ENCODE results near the gene ADGRL1. TPM values are rescaled to one million over a fixed set of nuclear protein-coding genes. Genes with fewer than 3 reads are reported as not detected.

Gene ADGRL1
- total RNA-seq, 1 experiment from 2014 or later = 6.2 TPM

- DNase-seq (ENCODE audit: extremely low read depth, low read depth) = no peak
Measured at GRCh38 chr19:14164724-14165493, 41.1 kb downstream of the ADGRL1 start.

GRCh38 chr19:14164082-14164481, 41.9 kb downstream of the ADGRL1 start:
- DNase-seq (ENCODE audit: extremely low read depth, low read depth) = no peak

GRCh38 chr19:14162871-14163297, 43.1 kb downstream of the ADGRL1 start:
- no peak for DNase-seq (ENCODE audit: extremely low read depth, low read depth)

- no peak for DNase-seq (ENCODE audit: extremely low read depth, low read depth)
Measured at GRCh38 chr19:14161305-14161704, 44.7 kb downstream of the ADGRL1 start.

DNA sequence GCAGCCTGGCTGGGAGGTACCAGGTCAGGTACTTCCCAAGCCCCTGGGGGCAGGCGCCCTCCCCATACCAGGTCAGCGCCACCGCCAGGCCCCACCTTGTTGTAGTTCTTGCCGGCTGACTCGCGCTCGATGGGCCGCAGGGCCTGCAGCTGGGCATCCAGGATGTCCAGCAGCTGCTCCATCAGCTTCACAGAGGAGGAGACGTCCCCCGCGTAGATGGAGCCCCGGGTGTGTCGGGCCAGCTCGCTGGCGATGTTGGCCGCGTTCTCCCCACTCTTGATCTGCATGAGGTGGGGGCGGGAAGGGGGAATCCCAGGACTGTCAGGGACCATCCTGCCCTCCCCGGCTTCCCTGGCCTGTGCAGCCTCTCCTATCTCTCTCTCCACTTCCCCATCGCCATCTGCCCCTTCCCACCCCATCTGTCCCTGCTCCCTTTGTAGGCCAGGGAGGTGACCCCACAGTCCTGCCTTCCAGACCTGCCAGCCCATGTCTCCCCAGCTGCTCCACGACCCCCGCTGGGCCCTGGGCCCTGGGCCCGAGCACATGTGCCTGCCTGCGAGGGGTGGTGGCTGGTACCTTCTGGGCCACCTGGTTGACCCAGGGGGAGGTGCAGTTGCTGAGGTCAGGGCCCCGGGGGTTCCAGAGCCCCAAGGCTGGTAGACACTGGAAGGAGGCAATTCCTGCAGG, 45.8 kb downstream of the ADGRL1 start:
- DNase-seq (ENCODE audit: extremely low read depth, low read depth) = no peak

DNA sequence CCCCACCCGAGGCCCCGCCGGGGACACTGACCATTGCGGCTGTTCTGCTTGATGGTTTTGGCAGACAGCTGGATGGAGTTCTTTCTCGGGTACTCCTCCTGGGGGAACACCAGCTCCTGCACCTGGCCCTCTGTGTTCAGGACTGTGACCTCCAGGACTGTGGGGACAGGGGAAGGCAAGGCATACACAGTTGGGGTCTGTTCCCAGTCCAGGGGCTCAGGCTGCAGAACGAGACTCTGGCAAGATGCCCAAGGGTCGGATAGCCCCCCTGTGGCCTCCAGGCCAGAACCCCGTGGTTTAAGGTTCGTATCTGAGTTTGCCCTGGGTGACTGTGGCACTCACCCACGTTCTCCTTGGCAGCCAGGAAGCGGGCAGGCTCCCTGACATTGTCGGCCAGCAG, 46.9 kb downstream of the ADGRL1 start:
- DNase-seq (ENCODE audit: extremely low read depth, low read depth) = no peak

GRCh38 chr19:14158276-14159023, 47.5 kb downstream of the ADGRL1 start:
- no peak for DNase-seq (ENCODE audit: extremely low read depth, low read depth)

GRCh38 chr19:14156971-14157717, 48.8 kb downstream of the ADGRL1 start:
- DNase-seq (ENCODE audit: extremely low read depth, low read depth) = no peak

- DNase-seq (ENCODE audit: extremely low read depth, low read depth) = no peak
Measured at GRCh38 chr19:14156122-14156521, 49.8 kb downstream of the ADGRL1 start.

DNA sequence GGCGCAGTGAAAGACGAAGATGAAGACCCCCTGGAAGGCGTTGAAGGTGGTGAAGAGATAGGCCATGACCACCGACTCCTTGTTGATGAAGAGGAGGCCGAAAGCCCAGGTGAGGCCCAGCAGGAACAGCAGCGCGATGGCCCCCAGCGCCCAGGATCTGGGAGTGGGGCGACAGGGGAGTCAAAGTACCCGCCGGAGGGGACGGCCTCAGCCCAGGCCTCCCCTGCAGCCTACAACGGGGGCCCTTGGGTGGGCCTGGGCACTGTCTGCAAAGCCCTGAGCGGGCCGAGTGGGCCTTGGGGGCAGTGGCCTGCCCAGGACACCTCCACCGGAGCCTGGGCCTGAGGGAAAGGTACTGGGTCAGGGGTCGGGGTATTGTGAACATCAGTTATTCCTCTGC, 50.6 kb downstream of the ADGRL1 start:
- no peak for DNase-seq (ENCODE audit: extremely low read depth, low read depth)

GRCh38 chr19:14152713-14153112, 53.3 kb downstream of the ADGRL1 start:
- no peak for DNase-seq (ENCODE audit: extremely low read depth, low read depth)

GRCh38 chr19:14150770-14151661, 55.0 kb downstream of the ADGRL1 start:
- no peak for DNase-seq (ENCODE audit: extremely low read depth, low read depth)

DNA sequence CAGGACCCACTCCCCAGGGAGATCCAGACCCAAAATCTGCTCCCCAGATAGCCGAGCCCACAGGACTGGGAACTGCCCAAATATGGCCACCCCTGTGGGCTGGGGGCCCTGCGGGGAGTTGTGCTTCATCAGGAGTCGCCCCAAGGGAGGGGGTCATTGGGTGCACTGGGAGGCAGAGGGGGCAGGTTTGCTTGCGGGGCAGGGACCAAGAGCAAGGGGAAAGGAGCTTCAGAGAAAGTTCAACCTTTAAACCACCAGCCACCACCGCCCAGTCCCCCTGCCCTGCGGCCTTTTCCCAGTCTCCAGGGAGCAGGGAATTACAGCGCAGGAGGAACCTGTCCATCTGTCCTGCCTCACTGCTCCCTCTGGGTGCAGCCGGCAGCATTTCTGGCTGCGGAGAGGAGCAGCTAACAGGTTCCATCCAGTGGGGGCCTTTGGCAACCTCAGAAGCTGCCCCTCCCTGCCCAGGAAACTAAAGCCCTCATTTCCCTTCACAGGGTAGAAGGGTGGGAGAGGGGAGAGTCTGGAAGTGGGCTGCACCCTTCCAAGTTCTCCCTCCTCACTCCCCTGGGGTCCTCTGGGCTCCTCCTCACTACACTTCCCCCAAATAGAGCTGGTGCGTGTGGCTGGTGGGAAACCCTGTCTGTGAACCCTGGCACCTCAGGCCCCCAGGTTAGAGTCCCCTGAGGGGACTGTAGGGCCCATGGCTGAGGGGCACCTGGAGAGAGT, 55.8 kb downstream of the ADGRL1 start:
- no peak for DNase-seq (ENCODE audit: extremely low read depth, low read depth)

- DNase-seq (ENCODE audit: extremely low read depth, low read depth) = no peak
Measured at GRCh38 chr19:14149509-14149994, 56.4 kb downstream of the ADGRL1 start.

DNA sequence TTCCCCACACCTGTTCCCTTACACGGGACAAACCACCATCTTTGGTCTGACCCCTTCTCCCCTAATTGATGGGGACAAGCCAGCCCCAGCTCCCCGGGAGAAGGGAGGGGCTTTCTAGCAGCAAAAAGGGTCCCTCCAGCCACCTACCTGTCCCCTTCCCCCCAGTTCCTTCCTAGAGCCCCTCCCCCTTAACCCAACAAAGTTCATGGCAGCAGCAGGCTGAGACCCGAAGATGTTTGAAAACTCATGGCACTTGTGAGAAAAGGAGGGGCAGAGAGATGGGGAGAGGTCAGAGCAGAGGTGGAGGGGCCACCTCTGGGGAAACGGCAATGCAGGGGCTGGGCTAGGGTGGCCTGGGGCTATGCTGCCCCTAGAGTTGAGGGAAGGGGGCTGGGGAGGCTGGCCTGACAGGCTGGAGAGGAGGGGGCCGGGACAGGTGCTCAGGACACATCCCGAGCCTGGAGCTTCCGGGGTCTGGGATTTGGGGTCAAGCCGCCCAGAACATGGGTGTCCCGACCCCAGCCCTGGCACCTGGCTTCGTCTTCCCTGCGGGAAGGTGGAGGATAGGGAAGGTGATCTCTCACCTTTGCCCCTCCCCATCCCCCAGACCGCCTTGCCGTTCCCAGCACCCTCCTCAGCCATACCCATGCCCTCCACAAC, 57.1 kb downstream of the ADGRL1 start:
- no peak for DNase-seq (ENCODE audit: extremely low read depth, low read depth)

DNA sequence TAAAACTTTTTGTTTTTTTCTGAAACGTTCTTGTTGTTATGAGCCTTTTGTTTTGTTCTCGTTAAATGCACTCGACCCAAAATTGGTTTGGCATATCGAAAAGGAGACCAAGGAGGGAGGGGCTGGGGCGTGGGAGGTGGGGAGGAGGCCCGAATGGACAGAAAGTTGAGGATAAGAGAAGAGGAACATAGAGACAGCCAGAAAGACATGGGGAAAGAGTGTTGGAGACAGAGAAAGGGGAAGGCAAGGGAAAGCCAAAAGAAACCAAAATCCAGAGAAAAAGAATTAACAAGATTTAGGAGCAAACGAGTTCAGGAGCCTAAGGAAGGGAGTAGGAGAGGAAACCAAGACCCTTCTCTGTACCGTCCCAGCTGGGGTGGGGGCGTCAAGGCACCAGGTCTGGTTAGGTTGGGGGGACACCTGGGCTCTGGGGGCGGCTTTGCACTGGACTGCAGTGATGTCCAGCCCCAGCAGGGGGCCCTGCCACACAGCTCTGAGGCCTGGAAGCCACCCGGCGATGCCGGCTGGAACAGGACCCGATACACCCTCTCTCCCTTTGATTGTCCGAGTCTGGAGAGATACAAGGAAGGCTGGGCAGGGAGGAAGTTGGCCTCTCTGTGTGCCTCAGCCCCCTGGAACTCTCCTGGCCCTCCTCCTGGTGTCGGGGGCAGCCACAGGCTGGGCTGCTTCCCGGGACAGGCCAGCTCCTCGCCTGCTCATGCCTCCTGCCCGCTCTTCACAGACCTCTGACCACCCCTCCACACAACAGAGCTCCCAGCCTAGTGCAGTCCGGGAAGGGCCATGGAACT, 58.0 kb downstream of the ADGRL1 start:
- DNase-seq (ENCODE audit: extremely low read depth, low read depth) = no peak

GRCh38 chr19:14146789-14147216, 59.2 kb downstream of the ADGRL1 start:
- no peak for DNase-seq (ENCODE audit: extremely low read depth, low read depth)

All from NCI-H460 (cell line).